ENCODE data around the gene MAN1A1.

The MAN1A1 gene

DNA sequence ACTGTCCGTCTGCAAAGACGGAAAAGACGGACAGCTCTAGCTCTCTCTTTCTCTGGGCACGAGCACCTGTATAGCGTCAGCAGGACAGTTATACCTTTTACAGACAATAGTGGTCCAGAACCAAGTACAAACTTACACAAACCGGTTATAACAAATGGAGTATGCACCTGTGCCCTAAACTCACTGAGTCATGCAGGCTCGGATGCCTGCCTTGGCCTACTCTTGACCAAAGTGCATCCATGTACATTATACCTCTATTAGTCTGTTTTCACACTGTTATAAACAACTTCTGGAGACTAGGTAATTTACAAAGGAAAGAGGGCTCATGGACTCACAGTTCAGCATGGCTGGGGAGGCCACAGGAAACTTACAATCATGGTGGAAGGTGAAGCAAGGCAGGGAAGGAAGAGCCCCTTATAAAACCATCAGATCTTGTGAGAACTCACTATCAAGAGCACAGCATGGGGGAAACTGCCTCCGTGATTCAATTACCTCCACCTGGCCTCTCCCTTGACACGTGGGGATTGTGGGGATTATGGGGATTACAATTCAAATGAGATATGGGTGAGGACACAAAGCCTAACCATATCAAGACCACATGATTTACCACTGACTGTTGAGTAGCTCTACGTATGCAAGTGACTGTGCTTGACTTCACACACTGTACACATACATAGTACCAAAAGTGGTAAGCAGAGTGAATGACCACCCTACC, 23.1 kb downstream of the MAN1A1 start:
- Histone ChIP-seq H3K9me3 (ENCODE audit: control insufficient read depth, low read length) (no peaks in the 10 kb centered on the region), H3K4me1 (ENCODE audit: control insufficient read depth, insufficient read depth, low read length, poor library complexity, severe bottlenecking) (no peaks in the 10 kb centered on the region), H3K27ac (ENCODE audit: low read depth, low read length, severe bottlenecking) (no peak overlapping the region), H3K36me3 (ENCODE audit: control insufficient read depth, insufficient read depth, low read length) (peaks cover 26% of the 10 kb centered on the region), H3K4me3 (ENCODE audit: extremely low read depth, insufficient read depth, low read length, poor library complexity, severe bottlenecking) (no peak overlapping the region)
- 92% methylated on average over 6 to 9 of the region's 10 CpGs for WGBS, 2 experiments (ENCODE audit: insufficient coverage in 2 of 2)

GRCh38 chr6:119325559-119326265, 23.8 kb downstream of the MAN1A1 start:
- 95 to 96% methylated on average over 6 to 9 of the region's 11 CpGs for WGBS, 2 experiments (ENCODE audit: insufficient coverage in 2 of 2)
- Histone ChIP-seq H3K9me3 (ENCODE audit: control insufficient read depth, low read length) (no peaks in the 10 kb centered on the region), H3K4me3 (ENCODE audit: extremely low read depth, insufficient read depth, low read length, poor library complexity, severe bottlenecking) (no peak overlapping the region), H3K36me3 (ENCODE audit: control insufficient read depth, insufficient read depth, low read length) (peaks cover 25% of the 10 kb centered on the region), H3K27ac (ENCODE audit: low read depth, low read length, severe bottlenecking) (no peak overlapping the region), H3K4me1 (ENCODE audit: control insufficient read depth, insufficient read depth, low read length, poor library complexity, severe bottlenecking) (no peaks in the 10 kb centered on the region)

DNA sequence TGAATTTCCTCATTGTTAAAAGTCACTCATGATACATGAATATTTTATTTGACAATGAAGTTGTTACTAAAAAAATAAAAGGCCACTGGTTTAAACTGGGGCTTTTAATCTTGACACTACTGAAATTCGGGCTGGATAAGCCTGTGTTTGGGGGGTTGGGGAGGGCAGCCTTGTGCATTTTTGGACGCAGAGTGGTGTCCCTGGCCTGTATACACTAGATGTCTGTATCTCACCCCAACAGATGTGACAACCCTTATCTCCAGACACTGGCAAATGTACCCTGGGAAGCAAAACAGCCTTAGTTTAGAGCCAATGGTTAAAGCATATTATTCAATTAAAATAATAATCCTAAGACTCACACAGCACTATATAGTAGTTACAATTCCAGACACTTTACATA, 24.8 kb downstream of the MAN1A1 start:
- Histone ChIP-seq H3K9me3 (ENCODE audit: control insufficient read depth, low read length) (no peaks in the 10 kb centered on the region), H3K4me1 (ENCODE audit: control insufficient read depth, insufficient read depth, low read length, poor library complexity, severe bottlenecking) (no peaks in the 10 kb centered on the region), H3K36me3 (ENCODE audit: control insufficient read depth, insufficient read depth, low read length) (peaks cover 23% of the 10 kb centered on the region), H3K27ac (ENCODE audit: low read depth, low read length, severe bottlenecking) (no peak overlapping the region), H3K4me3 (ENCODE audit: extremely low read depth, insufficient read depth, low read length, poor library complexity, severe bottlenecking) (no peak overlapping the region)
- WGBS, 2 experiments (ENCODE audit: insufficient coverage in 2 of 2), result 83% methylated on average over 1 to 2 of the region's 2 CpGs

DNA sequence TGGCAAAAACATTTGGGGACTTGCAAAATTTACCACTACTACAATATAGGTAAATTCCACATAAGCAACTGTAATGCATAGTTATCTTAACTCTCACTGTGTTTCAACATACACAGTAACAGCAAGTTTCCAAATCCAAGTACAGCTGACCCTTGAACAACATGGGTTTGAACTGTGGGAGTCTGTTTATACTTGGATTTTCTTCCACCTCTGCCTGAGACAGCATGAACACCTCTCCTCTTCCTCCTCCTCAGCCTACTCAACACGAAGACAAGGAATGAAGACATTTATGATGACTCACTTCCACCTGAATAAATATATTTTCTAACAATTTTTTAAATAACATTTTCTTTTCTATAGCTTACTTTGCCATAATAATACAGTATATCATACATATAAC, 25.6 kb downstream of the MAN1A1 start:
- H3K27ac ChIP-seq (ENCODE audit: low read depth, low read length, severe bottlenecking), result no peak overlapping the region
- WGBS, 2 experiments (ENCODE audit: insufficient coverage in 2 of 2), result no CpG with 5 or more reads among the region's 1 CpG

GRCh38 chr6:119323478-119323877, 26.1 kb downstream of the MAN1A1 start:
- no peak overlapping the region for H3K27ac ChIP-seq (ENCODE audit: low read depth, low read length, severe bottlenecking)
- no CpG with 5 or more reads among the region's 2 CpGs for WGBS, 2 experiments (ENCODE audit: insufficient coverage in 2 of 2)
- H3K4me3 ChIP-seq (ENCODE audit: extremely low read depth, insufficient read depth, low read length, poor library complexity, severe bottlenecking), result no peak overlapping the region
- H3K9me3 ChIP-seq (ENCODE audit: control insufficient read depth, low read length), result no peaks in the 10 kb centered on the region
- no peaks in the 10 kb centered on the region for H3K4me1 ChIP-seq (ENCODE audit: control insufficient read depth, insufficient read depth, low read length, poor library complexity, severe bottlenecking)
- H3K36me3 ChIP-seq (ENCODE audit: control insufficient read depth, insufficient read depth, low read length), result peaks cover 22% of the 10 kb centered on the region

More for the DNA sequence above, 25.6 kb downstream of the MAN1A1 start:
- H3K9me3 ChIP-seq (ENCODE audit: control insufficient read depth, low read length), result no peaks in the 10 kb centered on the region
- no peak overlapping the region for H3K4me3 ChIP-seq (ENCODE audit: extremely low read depth, insufficient read depth, low read length, poor library complexity, severe bottlenecking)
- peaks cover 25% of the 10 kb centered on the region for H3K36me3 ChIP-seq (ENCODE audit: control insufficient read depth, insufficient read depth, low read length)
- no peaks in the 10 kb centered on the region for H3K4me1 ChIP-seq (ENCODE audit: control insufficient read depth, insufficient read depth, low read length, poor library complexity, severe bottlenecking)

- Histone ChIP-seq H3K4me1 (ENCODE audit: control insufficient read depth, insufficient read depth, low read length, poor library complexity, severe bottlenecking) (no peaks in the 10 kb centered on the region), H3K9me3 (ENCODE audit: control insufficient read depth, low read length) (no peaks in the 10 kb centered on the region), H3K4me3 (ENCODE audit: extremely low read depth, insufficient read depth, low read length, poor library complexity, severe bottlenecking) (no peak overlapping the region), H3K27ac (ENCODE audit: low read depth, low read length, severe bottlenecking) (no peak overlapping the region), H3K36me3 (ENCODE audit: control insufficient read depth, insufficient read depth, low read length) (peaks cover 17% of the 10 kb centered on the region)
- 93 to 94% methylated on average over 2 of the region's 5 CpGs for WGBS, 2 experiments (ENCODE audit: insufficient coverage in 2 of 2)
Observed at GRCh38 chr6:119322715-119323350, 26.7 kb downstream of the MAN1A1 start.

GRCh38 chr6:119322034-119322433, 27.5 kb downstream of the MAN1A1 start:
- H3K27ac ChIP-seq (ENCODE audit: low read depth, low read length, severe bottlenecking), result no peak overlapping the region
- peaks cover 14% of the 10 kb centered on the region for H3K36me3 ChIP-seq (ENCODE audit: control insufficient read depth, insufficient read depth, low read length)
- WGBS, 2 experiments (ENCODE audit: insufficient coverage in 2 of 2), result 90 to 92% methylated on average over 2 of the region's 2 CpGs
- H3K4me3 ChIP-seq (ENCODE audit: extremely low read depth, insufficient read depth, low read length, poor library complexity, severe bottlenecking), result no peak overlapping the region
- no peaks in the 10 kb centered on the region for H3K9me3 ChIP-seq (ENCODE audit: control insufficient read depth, low read length)
- H3K4me1 ChIP-seq (ENCODE audit: control insufficient read depth, insufficient read depth, low read length, poor library complexity, severe bottlenecking), result no peaks in the 10 kb centered on the region

- no peaks in the 10 kb centered on the region for H3K9me3 ChIP-seq (ENCODE audit: control insufficient read depth, low read length)
- WGBS, 2 experiments (ENCODE audit: insufficient coverage in 2 of 2), result 100% methylated on average over 2 of the region's 2 CpGs
- no peaks in the 10 kb centered on the region for H3K4me1 ChIP-seq (ENCODE audit: control insufficient read depth, insufficient read depth, low read length, poor library complexity, severe bottlenecking)
- H3K27ac ChIP-seq (ENCODE audit: low read depth, low read length, severe bottlenecking), result no peak overlapping the region
- H3K4me3 ChIP-seq (ENCODE audit: extremely low read depth, insufficient read depth, low read length, poor library complexity, severe bottlenecking), result no peak overlapping the region
- H3K36me3 ChIP-seq (ENCODE audit: control insufficient read depth, insufficient read depth, low read length), result peaks cover 3% of the 10 kb centered on the region
Observed at GRCh38 chr6:119319694-119320093, 29.9 kb downstream of the MAN1A1 start.

DNA sequence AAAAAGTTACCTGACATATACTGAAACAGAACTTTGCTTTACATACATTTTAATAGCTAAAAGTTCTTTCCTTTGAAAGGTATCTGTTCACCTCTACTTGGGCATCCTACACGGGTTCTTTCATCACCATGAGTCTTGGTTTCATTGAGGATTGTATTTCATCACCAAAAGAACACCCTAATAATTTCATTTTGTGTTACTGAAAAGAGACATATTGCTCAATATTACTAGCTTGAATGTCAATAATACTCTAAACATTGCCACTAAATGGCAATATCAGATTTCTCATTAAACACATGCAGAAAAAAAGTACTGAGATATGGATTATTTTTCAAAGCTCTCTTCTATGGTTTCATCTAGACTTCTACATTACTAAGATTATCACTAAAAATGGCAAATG, 30.8 kb downstream of the MAN1A1 start:
- WGBS, 2 experiments (ENCODE audit: insufficient coverage in 2 of 2), result no CpG with 5 or more reads among the region's 1 CpG
- no peaks in the 10 kb centered on the region for H3K4me1 ChIP-seq (ENCODE audit: control insufficient read depth, insufficient read depth, low read length, poor library complexity, severe bottlenecking)

DNA sequence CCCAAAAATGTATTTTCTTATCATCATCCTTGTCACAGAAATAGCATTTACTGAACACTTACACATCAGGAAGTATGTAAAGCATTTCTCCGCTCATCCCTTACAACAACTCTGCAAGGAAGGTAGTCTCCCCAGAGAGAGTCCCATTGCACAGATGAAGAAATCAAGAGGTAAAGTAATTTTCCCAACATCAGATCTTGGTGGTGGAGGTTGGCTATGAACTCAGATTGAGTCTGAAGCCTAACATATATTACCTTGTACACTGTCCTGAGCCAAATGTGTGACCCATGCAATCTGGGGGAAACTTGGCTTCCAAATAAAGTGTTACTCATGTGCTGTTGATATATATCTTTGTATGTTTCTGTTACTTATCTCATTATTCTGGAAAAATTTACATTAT, 31.4 kb downstream of the MAN1A1 start:
- H3K9me3 ChIP-seq (ENCODE audit: control insufficient read depth, low read length), result no peaks in the 10 kb centered on the region
- H3K4me3 ChIP-seq (ENCODE audit: extremely low read depth, insufficient read depth, low read length, poor library complexity, severe bottlenecking), result no peak overlapping the region
- WGBS, 2 experiments (ENCODE audit: insufficient coverage in 2 of 2), result no CpG with 5 or more reads among the region's 1 CpG
- H3K36me3 ChIP-seq (ENCODE audit: control insufficient read depth, insufficient read depth, low read length), result peaks cover 3% of the 10 kb centered on the region
- no peaks in the 10 kb centered on the region for H3K4me1 ChIP-seq (ENCODE audit: control insufficient read depth, insufficient read depth, low read length, poor library complexity, severe bottlenecking)
- no peak overlapping the region for H3K27ac ChIP-seq (ENCODE audit: low read depth, low read length, severe bottlenecking)

More for the DNA sequence above, 30.8 kb downstream of the MAN1A1 start:
- H3K36me3 ChIP-seq (ENCODE audit: control insufficient read depth, insufficient read depth, low read length), result peaks cover 3% of the 10 kb centered on the region
- H3K4me3 ChIP-seq (ENCODE audit: extremely low read depth, insufficient read depth, low read length, poor library complexity, severe bottlenecking), result no peak overlapping the region
- no peaks in the 10 kb centered on the region for H3K9me3 ChIP-seq (ENCODE audit: control insufficient read depth, low read length)
- H3K27ac ChIP-seq (ENCODE audit: low read depth, low read length, severe bottlenecking), result no peak overlapping the region
